ENCODE measurements around the gene NET1. TPM values are rescaled to one million over a fixed set of nuclear protein-coding genes. Genes with fewer than 3 reads are reported as not detected.

Gene NET1
- total RNA-seq, 1 donor from 2014 or later, result 205 TPM

GRCh38 chr10:5447056-5447455 lies 34.7 kb downstream of the NET1 start:
- Mint-ChIP-seq H3K27me3 (ENCODE audit: low read depth) (no peaks in the 10 kb centered on the region), H3K27ac (peak overlapping the region; percentile 95), H3K4me1 (peaks cover 60% of the 10 kb centered on the region), H3K36me3 (peaks cover 3% of the 10 kb centered on the region), H3K9me3 (no peaks in the 10 kb centered on the region), H3K4me3 (peak overlapping the region; percentile 89)
- no peak for DNase-seq (ENCODE audit: low spot score in 2 of 2, unreplicated experiment in 2 of 2)
- no peak for TF ChIP-seq CTCF (IDR thresholded peaks at IDR 0.05; ENCODE audit: unreplicated experiment)

DNA sequence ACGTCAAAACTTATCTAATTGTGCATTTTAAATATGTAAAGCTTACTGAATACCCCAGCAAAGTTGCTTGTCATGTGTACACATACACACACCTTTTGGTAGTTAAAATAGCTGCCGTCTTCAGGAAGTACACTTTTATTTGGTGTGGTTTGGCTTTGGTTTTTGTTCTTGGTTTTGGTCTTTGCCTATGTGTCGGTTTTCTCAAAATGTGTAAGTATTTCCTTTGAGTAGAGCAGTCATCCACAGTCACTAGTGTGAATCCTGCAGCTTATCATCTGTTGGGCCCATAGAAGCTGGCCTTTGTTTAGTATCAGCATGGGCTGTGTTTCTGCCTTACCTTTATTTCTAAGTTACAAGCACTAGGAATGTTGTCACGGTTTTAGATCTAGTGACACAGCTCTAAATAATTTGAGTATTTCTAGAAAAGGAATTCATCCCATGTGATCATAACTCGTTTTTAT lies 35.3 kb downstream of the NET1 start:
- peak overlapping the region; percentile 95 for H3K27ac Mint-ChIP-seq
- DNase-seq (ENCODE audit: low spot score in 2 of 2, unreplicated experiment in 2 of 2), result no peak
- no peak for TF ChIP-seq CTCF (IDR thresholded peaks at IDR 0.05; ENCODE audit: unreplicated experiment)
- H3K27me3 Mint-ChIP-seq (ENCODE audit: low read depth), result no peaks in the 10 kb centered on the region
- H3K9me3 Mint-ChIP-seq, result no peaks in the 10 kb centered on the region
- peaks cover 9% of the 10 kb centered on the region for H3K36me3 Mint-ChIP-seq
- peak overlapping the region; percentile 89 for H3K4me3 Mint-ChIP-seq
- H3K4me1 Mint-ChIP-seq, result peaks cover 59% of the 10 kb centered on the region

- Mint-ChIP-seq H3K4me3 (peak overlapping the region; percentile 89), H3K27me3 (ENCODE audit: low read depth) (no peaks in the 10 kb centered on the region), H3K36me3 (peaks cover 16% of the 10 kb centered on the region), H3K27ac (peak overlapping the region; percentile 86), H3K9me3 (no peaks in the 10 kb centered on the region), H3K4me1 (peaks cover 56% of the 10 kb centered on the region)
- no peak for DNase-seq (ENCODE audit: low spot score in 2 of 2, unreplicated experiment in 2 of 2)
- no peak for TF ChIP-seq CTCF (IDR thresholded peaks at IDR 0.05; ENCODE audit: unreplicated experiment)
Observed at GRCh38 chr10:5448333-5449001, 36.1 kb downstream of the NET1 start.

DNA sequence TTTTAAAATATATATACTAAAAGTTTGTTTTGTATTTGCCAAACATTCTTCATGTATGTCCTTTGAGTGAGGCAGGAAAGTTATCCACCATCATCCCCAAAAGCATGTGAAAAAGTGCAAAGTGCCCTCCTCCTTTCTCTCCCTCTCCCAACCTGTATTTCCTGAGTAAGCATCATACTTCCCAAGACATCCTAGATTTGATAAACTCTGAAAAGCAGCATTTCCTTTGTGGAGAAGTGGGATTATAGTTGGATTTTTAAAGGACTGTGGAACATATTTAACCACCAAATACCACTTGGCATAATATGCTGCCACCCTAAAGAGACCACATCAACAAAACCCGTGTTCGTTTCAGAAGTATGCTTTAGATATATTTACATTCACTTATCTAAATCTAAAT lies 36.9 kb downstream of the NET1 start:
- H3K36me3 Mint-ChIP-seq, result peaks cover 22% of the 10 kb centered on the region
- no peaks in the 10 kb centered on the region for H3K9me3 Mint-ChIP-seq
- H3K27me3 Mint-ChIP-seq (ENCODE audit: low read depth), result no peaks in the 10 kb centered on the region
- DNase-seq (ENCODE audit: low spot score in 2 of 2, unreplicated experiment in 2 of 2), result no peak
- peak overlapping the region; percentile 89 for H3K4me3 Mint-ChIP-seq
- H3K27ac Mint-ChIP-seq, result peak overlapping the region; percentile 83
- TF ChIP-seq CTCF (IDR thresholded peaks at IDR 0.05; ENCODE audit: unreplicated experiment), result no peak
- H3K4me1 Mint-ChIP-seq, result peaks cover 49% of the 10 kb centered on the region

- Mint-ChIP-seq H3K4me1 (peaks cover 43% of the 10 kb centered on the region), H3K27me3 (ENCODE audit: low read depth) (no peaks in the 10 kb centered on the region)
Observed at GRCh38 chr10:5449823-5450222, 37.5 kb downstream of the NET1 start.

More at GRCh38 chr10:5449823-5450222, 37.5 kb downstream of the NET1 start:
- peak overlapping the region; percentile 89 for H3K4me3 Mint-ChIP-seq
- H3K36me3 Mint-ChIP-seq, result peaks cover 27% of the 10 kb centered on the region
- no peaks in the 10 kb centered on the region for H3K9me3 Mint-ChIP-seq
- no peak for TF ChIP-seq CTCF (IDR thresholded peaks at IDR 0.05; ENCODE audit: unreplicated experiment)
- H3K27ac Mint-ChIP-seq, result peak overlapping the region; percentile 99
- no peak for DNase-seq (ENCODE audit: low spot score in 2 of 2, unreplicated experiment in 2 of 2)

Data from mesothelial cell of epicardium (in vitro differentiated cells).